GM12892 (cell line): ENCODE data around the gene SNRNP25.

ENCODE experiments used
- POLR2A ChIP-seq: IDR thresholded peaks from 2 replicates; pipeline ENCODE4 v1.6.1; 2011; ENCODE audit warnings: low read depth, low read length, control low read depth
- POLR2AphosphoS5 ChIP-seq: IDR thresholded peaks from 2 replicates; pipeline ENCODE4 v1.6.1; 2011; ENCODE audit warnings: low read depth, low read length, control low read depth
- TAF1 ChIP-seq: IDR thresholded peaks from 2 replicates; pipeline ENCODE4 v1.6.1; 2011; ENCODE audit warnings: low read depth, mild to moderate bottlenecking, control low read depth, low read length, borderline replicate concordance

DNA sequence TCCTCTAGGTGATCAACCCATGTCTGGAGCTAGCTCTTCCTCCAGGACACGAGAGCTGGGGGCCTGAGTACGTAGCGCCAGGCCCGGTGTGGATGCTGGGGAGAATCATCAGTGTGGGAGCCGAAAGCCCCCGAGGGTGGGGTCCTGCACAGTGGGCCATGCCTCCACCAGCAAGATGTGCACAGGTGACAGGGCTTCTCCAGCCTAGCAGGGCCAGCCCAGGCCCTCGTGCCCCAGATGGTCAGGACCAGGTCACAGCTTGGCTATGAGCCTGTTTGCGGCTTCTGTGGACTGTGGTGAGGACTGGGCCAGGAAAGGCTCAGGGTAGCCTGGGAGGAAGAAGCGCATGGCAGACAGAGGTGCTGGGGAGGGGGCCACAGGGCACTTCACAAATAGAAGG is 32.2 kb downstream of the SNRNP25 start:
- TF ChIP-seq POLR2A (no peak), POLR2AphosphoS5 (no peak), TAF1 (no peak)
